GM21423 (cell line): ENCODE data around the gene PDIA4.
A peak's percentile ranks its signal among the peaks of the same experiment; 100 is the strongest.

ENCODE experiments used
- ATAC-seq: cut with Tn5 transposase; IDR thresholded peaks from one replicate; pipeline ENCODE4 v1.9.1; 2021; ENCODE audit warnings: mild to moderate bottlenecking, moderate library complexity; ENCODE audit not compliant: unreplicated experiment

Gene PDIA4

DNA sequence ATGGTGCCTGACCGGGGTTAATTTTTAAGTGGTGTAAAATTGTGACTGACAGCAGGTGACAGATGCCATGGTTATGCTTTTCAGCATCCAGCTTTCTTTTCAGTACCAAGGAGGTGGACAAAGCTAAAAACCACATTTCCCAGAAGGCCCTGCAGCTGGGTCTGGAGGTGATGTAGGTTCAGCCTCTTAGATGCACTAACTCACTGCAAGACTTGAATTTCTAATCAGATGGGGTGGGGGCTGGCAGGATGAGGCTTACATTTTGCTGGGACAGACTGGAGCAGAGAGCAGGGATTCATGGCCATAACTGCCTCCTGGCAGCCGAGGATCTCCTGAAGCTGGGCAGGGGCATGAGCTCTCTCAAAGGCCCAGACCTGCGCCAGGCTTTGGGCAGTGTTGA lies 52.4 kb downstream of the PDIA4 start:
- no peak for ATAC-seq

DNA sequence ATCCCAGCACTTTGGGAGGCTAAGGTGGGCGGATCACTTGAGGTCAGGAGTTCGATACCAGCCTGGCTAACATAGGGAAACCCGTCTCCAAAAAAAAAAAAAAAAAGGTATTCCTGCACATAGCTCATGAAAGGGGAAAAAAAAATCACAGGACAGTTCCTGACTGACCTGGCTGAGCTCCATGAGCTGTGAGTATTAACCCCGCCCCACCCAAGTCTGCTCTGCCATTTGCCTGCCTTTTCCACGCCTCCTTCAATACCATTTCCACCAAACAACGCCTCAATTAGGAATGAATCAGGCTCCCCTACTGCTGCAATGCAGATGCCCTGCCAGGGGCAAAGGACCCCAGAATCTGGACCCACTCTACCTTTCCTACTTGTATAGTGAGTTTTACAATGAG lies 55.0 kb downstream of the PDIA4 start:
- no peak for ATAC-seq

DNA sequence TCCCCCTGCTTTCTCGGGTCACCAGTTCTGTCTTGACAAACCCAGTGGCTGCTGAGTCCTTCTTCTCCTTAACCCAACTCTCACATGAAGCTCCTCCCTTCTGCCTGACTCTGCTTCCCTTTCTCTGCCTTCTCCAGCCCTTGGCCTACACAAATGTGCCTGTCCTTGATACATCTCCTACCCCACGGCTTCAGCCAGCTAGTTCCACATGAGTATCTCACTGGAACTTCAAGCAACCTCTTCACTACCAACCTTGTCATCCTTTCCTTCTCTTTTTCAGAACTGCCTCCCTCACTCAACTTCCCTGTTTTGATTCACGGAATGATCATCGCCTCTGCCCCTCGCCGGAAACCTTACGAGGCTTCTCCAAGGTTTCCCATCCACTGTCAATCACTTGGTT lies 55.9 kb downstream of the PDIA4 start:
- ATAC-seq = no peak

DNA sequence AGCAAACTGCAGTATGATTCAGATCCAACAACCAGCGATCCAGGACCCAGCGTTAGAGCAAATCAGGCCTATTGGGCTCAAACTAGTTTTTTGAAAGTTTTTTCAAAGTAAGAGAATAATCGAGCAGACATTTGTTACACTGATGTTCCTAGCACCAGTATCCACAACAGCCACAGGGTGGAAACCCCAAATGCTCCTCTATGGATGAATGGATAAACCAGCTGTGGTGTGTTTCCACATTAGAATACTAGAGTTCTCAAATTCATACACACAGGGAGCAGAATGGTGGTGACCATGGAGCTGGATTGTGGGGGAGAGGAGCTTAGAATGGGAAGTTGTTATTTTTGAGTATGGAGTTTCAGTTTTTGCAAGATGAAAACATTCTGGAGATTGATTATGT lies 60.7 kb downstream of the PDIA4 start:
- ATAC-seq = no peak

DNA sequence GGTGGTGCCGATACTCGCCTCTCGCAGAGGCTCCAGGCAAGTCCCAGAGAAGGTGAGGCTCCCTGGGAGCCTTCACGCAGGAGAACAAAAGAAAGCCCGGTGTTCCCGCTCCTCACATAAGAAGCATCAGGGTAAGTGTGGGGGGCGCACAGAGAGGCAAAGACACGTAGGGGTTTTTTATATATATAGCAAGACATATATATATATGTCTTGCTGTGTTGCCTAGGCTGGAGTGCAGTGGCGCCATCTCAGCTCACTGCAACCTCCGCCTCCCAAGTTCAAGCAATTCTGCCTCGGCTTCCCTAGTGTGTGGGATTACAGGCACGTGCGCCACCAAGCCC lies 61.3 kb downstream of the PDIA4 start:
- peak; percentile 3 for ATAC-seq

DNA sequence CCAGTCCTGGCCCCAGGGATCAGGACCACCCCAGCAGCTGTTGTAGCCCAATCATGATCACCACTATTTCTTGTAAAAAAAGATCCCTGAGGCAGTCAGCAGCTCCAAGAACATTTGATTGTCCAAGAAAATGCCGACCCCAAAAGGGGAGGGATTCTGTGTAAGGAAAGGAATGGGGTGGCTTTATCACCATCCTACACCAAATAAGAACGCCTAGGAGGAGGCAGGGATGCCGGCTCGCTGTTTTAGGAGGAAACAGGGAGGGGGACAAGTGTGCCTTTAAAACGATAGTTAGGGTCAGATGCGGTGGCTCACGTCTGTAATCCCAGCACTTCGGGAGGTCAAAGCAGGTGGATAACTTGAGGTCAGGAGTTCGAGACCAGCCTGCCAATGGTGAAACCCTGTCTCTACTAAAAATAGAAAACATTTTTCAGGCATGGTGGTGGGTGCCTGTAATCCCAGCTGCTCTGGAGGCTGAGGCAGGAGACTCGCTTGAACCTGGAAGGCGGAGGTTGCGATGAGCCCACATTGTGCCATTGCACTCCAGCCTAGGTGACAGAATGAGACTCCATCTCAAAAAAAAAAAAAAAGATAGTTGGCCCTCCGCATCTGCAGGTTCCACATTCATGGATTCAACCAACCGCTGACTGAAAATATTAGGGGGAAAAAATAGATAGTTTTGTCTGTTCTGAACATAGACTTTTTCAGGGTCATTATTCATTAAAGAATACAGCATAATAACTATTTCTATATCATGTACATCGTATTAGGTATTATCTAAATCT lies 63.6 kb downstream of the PDIA4 start:
- no peak for ATAC-seq

DNA sequence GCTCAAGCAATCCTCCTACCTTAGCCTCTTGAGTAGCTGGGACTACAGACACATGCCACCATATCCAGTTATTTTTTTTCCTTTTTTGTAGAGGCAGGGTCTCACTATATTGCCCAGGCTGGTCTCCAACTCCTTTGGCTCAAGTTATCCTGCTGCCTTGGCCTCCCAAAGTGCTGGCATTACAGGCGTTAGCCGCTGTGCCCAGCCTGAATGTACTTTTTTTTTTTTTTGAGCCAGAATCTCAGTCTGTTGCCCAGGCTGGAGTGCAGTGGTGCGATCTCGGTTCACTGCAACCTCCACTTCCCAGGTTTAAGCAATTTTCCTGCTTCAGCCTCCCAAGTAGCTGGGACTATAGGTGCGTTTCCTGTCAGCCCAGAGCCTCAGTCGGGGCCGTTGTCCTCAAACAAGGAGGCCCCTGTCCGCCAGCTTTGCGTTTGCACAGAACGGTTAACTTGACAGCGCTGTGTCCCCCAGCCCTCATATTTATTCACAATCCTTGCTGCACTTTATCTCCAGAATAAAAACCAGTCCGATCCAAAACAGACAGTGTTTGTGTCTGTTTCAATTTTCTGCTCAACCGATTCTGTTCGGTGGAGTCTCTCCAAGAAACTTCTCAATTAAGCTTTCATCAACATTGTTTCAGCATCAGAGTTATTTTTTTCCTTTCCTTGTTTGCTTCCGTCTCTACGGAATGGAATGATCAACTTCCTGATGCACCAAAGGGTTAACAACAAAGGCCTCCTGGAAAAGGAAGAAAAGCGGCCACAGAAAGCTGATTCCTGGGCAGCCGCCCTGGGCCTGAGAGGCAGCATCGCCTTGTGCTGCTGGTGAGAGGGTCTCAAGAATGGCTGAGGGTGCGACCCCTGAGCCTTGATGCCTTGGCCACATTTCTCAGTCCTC lies 64.5 kb downstream of the PDIA4 start:
- no peak for ATAC-seq

DNA sequence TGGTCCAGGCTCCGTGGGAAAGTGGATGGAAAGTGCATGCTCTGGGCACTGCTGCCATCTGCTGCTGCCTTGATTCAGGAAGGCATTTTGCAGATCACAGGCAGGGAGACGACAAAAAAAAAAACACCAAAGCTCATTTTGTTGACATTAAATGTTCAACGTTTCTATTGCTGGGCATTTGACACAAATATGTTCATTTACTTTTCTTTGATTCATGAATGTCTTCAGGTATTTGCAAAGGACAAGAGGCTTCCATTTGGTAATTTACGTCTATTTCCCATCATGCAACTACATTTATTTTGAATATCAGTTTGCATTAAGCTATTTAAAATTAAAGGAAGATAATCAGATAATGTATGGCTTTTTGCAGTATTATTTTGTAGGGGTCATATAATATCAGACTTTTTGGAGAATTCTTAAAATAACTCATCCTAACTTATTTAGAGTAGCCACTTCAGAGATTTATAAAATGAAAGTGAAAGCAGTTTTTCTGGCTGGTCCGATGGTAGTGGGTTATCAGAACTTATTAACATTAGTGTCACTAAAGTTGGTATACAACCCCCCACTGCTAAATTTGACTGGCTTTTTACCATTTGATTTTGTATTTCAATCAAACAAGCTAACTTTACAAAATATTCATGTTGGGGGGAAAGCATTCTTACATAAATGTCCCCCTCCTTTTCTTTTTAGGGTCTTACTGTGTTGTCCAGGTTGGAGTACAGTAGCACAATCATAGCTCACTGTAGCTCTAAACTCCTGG lies 65.3 kb downstream of the PDIA4 start:
- ATAC-seq = peak; percentile 59

DNA sequence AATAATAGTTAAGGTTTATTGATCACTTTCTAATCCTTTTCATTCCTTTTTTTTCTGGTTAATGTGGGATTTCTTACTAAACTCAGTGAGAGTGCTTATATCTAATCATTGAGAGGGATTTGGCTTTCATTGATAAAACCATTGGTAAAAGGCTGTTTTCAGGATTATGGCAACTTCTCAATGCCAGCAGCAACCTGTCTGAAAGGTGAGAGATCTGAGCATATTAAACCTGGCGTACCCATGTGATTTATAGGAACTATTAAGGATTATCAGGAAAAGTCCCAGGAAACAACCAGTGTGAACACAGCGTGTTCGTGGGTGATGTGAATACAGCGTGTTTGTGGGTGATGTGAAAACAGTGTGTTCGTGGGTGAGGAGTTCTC lies 65.9 kb downstream of the PDIA4 start:
- no peak for ATAC-seq

DNA sequence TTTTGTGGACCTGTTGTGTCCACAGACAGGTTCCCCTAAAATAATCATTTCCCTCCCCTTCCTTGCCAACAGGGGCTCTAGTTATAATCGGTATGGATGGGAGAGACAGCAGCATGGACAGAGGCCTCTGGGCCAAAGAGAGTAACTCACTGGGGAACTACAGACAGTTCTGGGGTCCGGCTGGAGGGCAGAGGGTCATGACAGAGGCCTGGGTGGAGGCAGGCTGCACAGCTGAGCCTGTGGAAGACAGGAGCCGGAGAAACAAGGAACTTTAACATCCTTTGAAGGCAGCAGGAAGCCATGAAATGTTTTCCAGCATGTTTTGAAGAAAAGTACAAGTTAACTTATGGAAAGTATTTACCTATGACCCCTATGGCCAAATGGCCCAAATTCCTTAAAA lies 68.6 kb downstream of the PDIA4 start:
- ATAC-seq = no peak

DNA sequence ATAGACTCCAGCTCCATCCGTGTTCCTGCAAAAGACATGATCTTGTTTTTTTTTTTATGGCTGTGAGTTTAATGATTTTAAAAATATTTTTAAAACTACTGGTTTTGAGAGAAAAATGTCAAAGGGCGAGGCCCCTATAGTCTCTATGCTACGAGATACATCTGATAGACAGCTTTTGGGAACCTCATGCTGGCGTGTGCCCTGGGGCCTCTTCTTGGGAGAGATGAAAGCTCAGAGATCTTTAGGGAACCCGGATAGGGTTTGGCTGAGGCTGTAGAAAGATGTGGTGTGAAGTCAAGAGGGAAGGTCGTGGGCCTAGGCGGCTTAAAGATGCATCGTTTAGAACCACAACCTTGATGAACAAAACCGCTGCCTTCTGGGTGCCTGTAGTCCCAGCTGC lies 70.2 kb downstream of the PDIA4 start:
- ATAC-seq = no peak

DNA sequence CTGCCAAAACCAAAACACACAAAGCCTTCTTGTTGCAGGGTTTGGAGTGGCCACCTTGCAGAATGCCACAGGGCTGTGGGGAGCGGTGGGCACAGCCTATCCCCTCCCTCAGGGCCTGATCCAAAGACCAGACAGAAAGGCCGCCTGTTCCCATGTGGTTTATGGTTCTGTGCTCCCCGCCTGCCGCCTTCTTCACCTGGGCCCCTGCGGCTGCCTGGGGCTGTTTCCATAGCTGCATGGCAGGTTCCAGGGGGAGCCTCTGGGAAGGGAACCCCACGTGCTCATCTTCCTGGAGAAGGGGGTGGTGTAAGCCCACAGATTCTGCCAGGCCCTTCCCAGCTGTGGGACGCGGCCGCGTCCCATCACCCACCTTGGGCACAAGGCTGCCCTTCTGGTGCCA lies 73.5 kb downstream of the PDIA4 start:
- no peak for ATAC-seq

DNA sequence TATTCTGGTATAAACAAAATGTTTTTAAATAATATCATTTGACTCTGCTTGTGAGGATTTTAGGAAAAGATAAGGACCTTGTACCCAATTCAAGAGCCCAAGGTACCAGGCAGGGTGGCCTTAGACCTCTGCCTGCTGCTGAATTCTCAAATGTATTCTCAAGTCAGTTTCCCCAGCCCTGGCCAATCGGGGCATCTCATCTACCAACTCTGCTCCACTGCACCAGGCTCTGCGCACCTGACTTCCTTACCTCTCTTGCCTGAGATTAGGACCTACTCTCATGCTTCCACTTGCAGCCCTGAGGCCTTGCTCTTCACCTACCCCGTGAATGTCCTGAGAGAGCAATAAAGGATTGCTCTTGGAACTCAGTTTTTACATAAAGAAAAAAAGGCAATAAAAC lies 74.6 kb downstream of the PDIA4 start:
- no peak for ATAC-seq
